Small intestine (tissue), 7 donors: ENCODE data around the gene MPZL1. TPM values are rescaled to one million over a fixed set of nuclear protein-coding genes. Genes with fewer than 3 reads are reported as not detected.

Source experiments
- DNase-seq, 2 donors: peaks; one replicate each; pipeline versions ENCODE4 v3.0.0 to v3.0.0-alpha.2; 2013
- FAIRE-seq: peaks from 2 replicates; lab custom pipeline; 2012; peaks lifted over from hg19 to GRCh38; lab: Jason Lieb, UNC
- H3K27ac ChIP-seq, 3 donors: one replicate each; pipeline ENCODE4 v1.5.1; 2013; ENCODE audit warnings: low read length in 2 of 3, mild to moderate bottlenecking in 2 of 3, control low read depth in 1 of 3, inconsistent platforms in 1 of 3, low read depth in 1 of 3, moderate library complexity in 1 of 3
- H3K27me3 ChIP-seq, 3 donors: one replicate each; pipeline ENCODE4 v1.6.1; 2013; ENCODE audit warnings: low read length in 3 of 3, inconsistent platforms in 1 of 3; ENCODE audit not compliant: control insufficient read depth in 3 of 3, insufficient read depth in 3 of 3
- H3K36me3 ChIP-seq, 3 donors: one replicate each; pipeline ENCODE4 v1.6.1; 2013; ENCODE audit warnings: low read length in 3 of 3, inconsistent platforms in 1 of 3, low read depth in 1 of 3, mild to moderate bottlenecking in 1 of 3, moderate library complexity in 1 of 3; ENCODE audit not compliant: control insufficient read depth in 3 of 3, insufficient read depth in 2 of 3
- H3K4me1 ChIP-seq, 3 donors: one replicate each; pipeline ENCODE4 v1.6.1; 2013; ENCODE audit warnings: low read length in 2 of 3, inconsistent platforms in 1 of 3, low read depth in 1 of 3, mild to moderate bottlenecking in 1 of 3, moderate library complexity in 1 of 3; ENCODE audit not compliant: control insufficient read depth in 3 of 3, insufficient read depth in 2 of 3
- H3K4me3 ChIP-seq, 3 donors: one replicate each; pipeline ENCODE4 v1.5.1; 2013; ENCODE audit warnings: low read length in 3 of 3, control low read depth in 1 of 3, inconsistent platforms in 1 of 3, low read depth in 1 of 3, mild to moderate bottlenecking in 1 of 3, moderate library complexity in 1 of 3
- H3K9me3 ChIP-seq, 2 donors: one replicate each; pipeline ENCODE4 v1.6.1; 2013; ENCODE audit warnings: low read depth in 1 of 2, low read length in 1 of 2; ENCODE audit not compliant: control insufficient read depth in 2 of 2, insufficient read depth in 1 of 2
- WGBS, 3 donors: extraction: QIAGEN DNeasy Blood & Tissue Kit; methylation state at CpG; one replicate each; pipeline ENCODE4 v1.1.7; 2013; 5-methylcytosine and 5-hydroxymethylcytosine counted together
- polyA plus RNA-seq, 4 donors: library from polyadenylated mRNA; stranded (reverse) in 3 of 4; unstranded in 1 of 4; fragments of 200-250 nt in 3 of 4; fragments of 120-200 nt in 1 of 4; gene quantifications; one replicate each; pipeline versions ENCODE4 v1.2.1 to v1.2.3, GENCODE V29; 2013
- donor health status: healthy with polysubstance abuse.
- donor health status: control.
- donor health status: control.
- donor health status: Bipolar disorder and iron deficiency.
- donor health status: healthy.

Gene MPZL1
- polyA plus RNA-seq, 4 donors, result 8.1 to 107 (median 31.4) TPM

- no peaks in the 10 kb centered on the region for H3K4me1 ChIP-seq
Observed at GRCh38 chr1:167687919-167688519, 33.8 kb upstream of the MPZL1 start.

DNA sequence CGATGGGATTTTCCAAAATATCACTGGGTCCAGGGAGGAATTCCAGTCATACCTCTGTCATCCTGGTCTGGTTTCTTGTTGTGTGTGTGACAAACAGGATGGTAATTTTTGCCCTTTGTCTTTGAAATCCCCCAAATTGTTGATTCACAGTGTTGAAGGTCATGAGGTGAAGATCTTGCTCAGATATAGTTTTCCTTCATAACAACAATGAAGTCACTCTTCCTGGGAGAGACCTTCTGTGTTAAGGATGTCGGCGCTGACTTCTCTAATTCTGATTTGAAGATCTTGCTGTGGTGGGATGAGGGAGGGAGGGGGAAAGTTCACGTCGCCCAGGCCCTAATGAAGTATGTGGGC lies 32.2 kb upstream of the MPZL1 start:
- Histone ChIP-seq H3K36me3 (peaks cover 0 to 2% (median 0%) of the 10 kb centered on the region in 3 donors), H3K27ac (no peak overlapping the region), H3K9me3 (no peaks in the 10 kb centered on the region), H3K4me1 (no peaks in the 10 kb centered on the region), H3K4me3 (no peak overlapping the region), H3K27me3 (no peaks in the 10 kb centered on the region)
- FAIRE-seq (no peak), DNase-seq (no peak)
- 74 to 89% (median 82%) methylated on average over 5 of the region's 5 CpGs for WGBS, 3 donors

More at GRCh38 chr1:167687919-167688519, 33.8 kb upstream of the MPZL1 start:
- Histone ChIP-seq H3K4me3 (no peak overlapping the region), H3K9me3 (no peaks in the 10 kb centered on the region), H3K36me3 (peaks cover 0 to 2% (median 0%) of the 10 kb centered on the region in 3 donors), H3K27me3 (no peaks in the 10 kb centered on the region), H3K27ac (no peak overlapping the region)
- no peak for FAIRE-seq
- DNase-seq, result peak; percentile 78 to 84
- WGBS, 3 donors, result 23 to 26% (median 23%) methylated on average over 7 of the region's 7 CpGs

GRCh38 chr1:167690053-167690452 lies 31.7 kb upstream of the MPZL1 start:
- Histone ChIP-seq H3K9me3 (no peaks in the 10 kb centered on the region), H3K27me3 (no peaks in the 10 kb centered on the region), H3K27ac (no peak overlapping the region), H3K4me1 (no peaks in the 10 kb centered on the region), H3K36me3 (peaks cover 0 to 2% (median 1%) of the 10 kb centered on the region in 3 donors), H3K4me3 (no peak overlapping the region)
- DNase-seq, result no peak
- 69 to 85% (median 78%) methylated on average over 4 of the region's 4 CpGs for WGBS, 3 donors
- FAIRE-seq, result no peak

GRCh38 chr1:167693425-167694045 lies 28.2 kb upstream of the MPZL1 start:
- Histone ChIP-seq H3K27me3 (no peaks in the 10 kb centered on the region), H3K4me3 (no peak overlapping the region), H3K4me1 (no peaks in the 10 kb centered on the region), H3K36me3 (peaks cover 0 to 7% (median 2%) of the 10 kb centered on the region in 3 donors), H3K9me3 (no peaks in the 10 kb centered on the region), H3K27ac (no peak overlapping the region)
- FAIRE-seq (no peak), DNase-seq (no peak)
- 88 to 94% (median 93%) methylated on average over 7 of the region's 7 CpGs for WGBS, 3 donors

GRCh38 chr1:167694691-167695090 lies 27.1 kb upstream of the MPZL1 start:
- Histone ChIP-seq H3K27me3 (no peaks in the 10 kb centered on the region), H3K9me3 (no peaks in the 10 kb centered on the region), H3K4me3 (no peak overlapping the region), H3K27ac (no peak overlapping the region), H3K36me3 (peaks cover 0 to 7% (median 2%) of the 10 kb centered on the region in 3 donors), H3K4me1 (no peaks in the 10 kb centered on the region)
- FAIRE-seq (no peak), DNase-seq (no peak)
- WGBS, 3 donors, result 60 to 80% (median 72%) methylated on average over 2 of the region's 2 CpGs

- 79 to 100% (median 97%) methylated on average over 2 of the region's 2 CpGs for WGBS, 3 donors
Observed at GRCh38 chr1:167695147-167695546, 26.6 kb upstream of the MPZL1 start.

GRCh38 chr1:167695756-167696561 lies 25.8 kb upstream of the MPZL1 start:
- H3K36me3 ChIP-seq, result peaks cover 0 to 7% (median 2%) of the 10 kb centered on the region in 3 donors

More at GRCh38 chr1:167695147-167695546, 26.6 kb upstream of the MPZL1 start:
- Histone ChIP-seq H3K4me1 (no peaks in the 10 kb centered on the region), H3K9me3 (no peaks in the 10 kb centered on the region), H3K27me3 (no peaks in the 10 kb centered on the region), H3K27ac (no peak overlapping the region), H3K4me3 (no peak overlapping the region), H3K36me3 (peaks cover 0 to 7% (median 2%) of the 10 kb centered on the region in 3 donors)
- no peak for FAIRE-seq
- no peak for DNase-seq

DNA sequence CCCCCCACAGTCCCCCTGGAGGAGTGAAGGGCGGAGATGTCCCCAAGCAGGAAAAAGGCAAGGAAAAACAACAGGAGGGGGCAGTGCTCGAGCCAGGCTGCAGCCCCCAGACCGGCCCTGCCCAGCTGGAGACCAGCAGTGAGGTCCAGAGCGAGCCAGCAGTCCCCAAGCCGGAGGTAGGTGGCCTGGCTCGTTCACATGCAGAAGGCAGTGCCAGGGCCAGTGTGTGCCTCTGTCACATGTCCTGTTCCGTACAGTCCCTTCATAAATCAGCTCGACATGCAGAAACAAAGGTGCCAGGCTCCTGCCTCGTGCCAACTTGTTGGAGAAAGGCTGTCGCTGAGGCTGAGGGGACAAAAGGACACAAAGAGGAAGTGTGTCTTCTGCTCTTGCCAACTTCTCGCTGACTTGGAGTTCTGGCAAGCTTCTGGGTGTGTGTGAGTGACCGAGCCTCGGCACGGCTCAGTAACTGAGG lies 24.1 kb upstream of the MPZL1 start:
- H3K4me1 ChIP-seq, result no peaks in the 10 kb centered on the region
- H3K4me3 ChIP-seq, result no peak overlapping the region
- no peaks in the 10 kb centered on the region for H3K27me3 ChIP-seq
- 31 to 72% (median 42%) methylated on average over 14 of the region's 14 CpGs for WGBS, 3 donors
- no peak for FAIRE-seq
- H3K36me3 ChIP-seq, result peaks cover 0 to 7% (median 0%) of the 10 kb centered on the region in 3 donors
- H3K9me3 ChIP-seq, result no peaks in the 10 kb centered on the region
- no peak overlapping the region for H3K27ac ChIP-seq
- peak in 1 of 2 donors; percentile 51 for DNase-seq

More at GRCh38 chr1:167695756-167696561, 25.8 kb upstream of the MPZL1 start:
- DNase-seq (no peak), FAIRE-seq (no peak)
- H3K4me1 ChIP-seq, result no peaks in the 10 kb centered on the region
- H3K27ac ChIP-seq, result no peak overlapping the region
- no peak overlapping the region for H3K4me3 ChIP-seq
- no peaks in the 10 kb centered on the region for H3K27me3 ChIP-seq
- H3K9me3 ChIP-seq, result no peaks in the 10 kb centered on the region
- WGBS, 3 donors, result 91 to 95% (median 92%) methylated on average over 7 of the region's 7 CpGs
